Measurements from ENCODE around the gene CCDC170.

GRCh38 chr6:151585741-151586140, 91.9 kb downstream of the CCDC170 start:
- no peak for TF ChIP-seq CTCF (IDR thresholded peaks at IDR 0.05; ENCODE audit: poor library complexity, severe bottlenecking)
- no peak for TF ChIP-seq RAD21 (conservative IDR thresholded peaks at IDR 0.05)
- TF ChIP-seq TAF1 (IDR thresholded peaks at IDR 0.05; ENCODE audit: low read depth) = no peak
- no peak for TF ChIP-seq POLR2AphosphoS5 (IDR thresholded peaks at IDR 0.05)
- TF ChIP-seq EP300 (conservative IDR thresholded peaks at IDR 0.05; ENCODE audit: poor library complexity, severe bottlenecking) = no peak
- no peak for TF ChIP-seq REST (IDR thresholded peaks at IDR 0.05; ENCODE audit: borderline replicate concordance)
- no peak for TF ChIP-seq SMC3 (conservative IDR thresholded peaks at IDR 0.05; ENCODE audit: poor library complexity)
- TF ChIP-seq EZH2 (IDR thresholded peaks at IDR 0.05; ENCODE audit: borderline replicate concordance, insufficient read depth, low read length, poor library complexity, severe bottlenecking) = no peak
- TF ChIP-seq MXI1 (conservative IDR thresholded peaks at IDR 0.05; ENCODE audit: poor library complexity, severe bottlenecking) = no peak
